ENCODE measurements around the gene UBL4A. TPM values are rescaled to one million over a fixed set of nuclear protein-coding genes. Genes with fewer than 3 reads are reported as not detected.
A peak's percentile ranks its signal among the peaks of the same experiment; 100 is the strongest.

UBL4A gene
- total and polyA plus RNA-seq, 9 of the 15 experiments (the other 6 are each of a cell fraction or from before 2014, with no cell fraction given) = 15.2 to 140 (median 100) TPM

DNA sequence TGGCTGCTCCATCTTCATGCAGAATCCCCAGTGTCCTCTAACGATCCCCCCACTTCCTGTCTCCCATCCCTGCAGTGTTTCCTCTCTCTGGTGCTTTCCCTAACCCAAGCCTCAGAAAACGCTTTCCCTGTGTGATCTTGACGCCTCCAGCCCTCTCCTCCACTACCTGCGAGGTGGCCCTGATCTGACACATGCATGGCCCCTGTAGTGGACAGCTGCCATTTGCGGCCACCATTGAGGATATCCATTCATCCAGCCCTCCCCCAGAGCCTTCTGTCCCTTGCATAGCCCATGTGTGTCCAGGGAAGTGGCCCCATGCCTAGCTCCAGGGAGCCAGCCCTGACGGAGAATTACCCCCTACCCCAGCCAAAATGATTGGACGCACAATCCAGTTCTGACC, 3.1 kb downstream of the UBL4A start (continued):
- TF ChIP-seq, protein P1, sequence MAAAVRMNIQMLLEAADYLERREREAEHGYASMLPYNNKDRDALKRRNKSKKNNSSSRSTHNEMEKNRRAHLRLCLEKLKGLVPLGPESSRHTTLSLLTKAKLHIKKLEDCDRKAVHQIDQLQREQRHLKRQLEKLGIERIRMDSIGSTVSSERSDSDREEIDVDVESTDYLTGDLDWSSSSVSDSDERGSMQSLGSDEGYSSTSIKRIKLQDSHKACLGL (CRISPR knock-in tag; IDR thresholded peaks at IDR 0.05; ENCODE audit: borderline replicate concordance, poor library complexity, severe bottlenecking) = no peak
- TF ChIP-seq, protein P2, sequence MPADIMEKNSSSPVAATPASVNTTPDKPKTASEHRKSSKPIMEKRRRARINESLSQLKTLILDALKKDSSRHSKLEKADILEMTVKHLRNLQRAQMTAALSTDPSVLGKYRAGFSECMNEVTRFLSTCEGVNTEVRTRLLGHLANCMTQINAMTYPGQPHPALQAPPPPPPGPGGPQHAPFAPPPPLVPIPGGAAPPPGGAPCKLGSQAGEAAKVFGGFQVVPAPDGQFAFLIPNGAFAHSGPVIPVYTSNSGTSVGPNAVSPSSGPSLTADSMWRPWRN (IDR thresholded peaks at IDR 0.05; ENCODE audit: low read depth) = no peak
- TF ChIP-seq SUPT5H (IDR thresholded peaks at IDR 0.05) (peak; percentile 68), ZNF717 (CRISPR knock-in tag; IDR thresholded peaks at IDR 0.05) (no peak), MCM5 (IDR thresholded peaks at IDR 0.05; ENCODE audit: low read depth) (no peak)

DNA sequence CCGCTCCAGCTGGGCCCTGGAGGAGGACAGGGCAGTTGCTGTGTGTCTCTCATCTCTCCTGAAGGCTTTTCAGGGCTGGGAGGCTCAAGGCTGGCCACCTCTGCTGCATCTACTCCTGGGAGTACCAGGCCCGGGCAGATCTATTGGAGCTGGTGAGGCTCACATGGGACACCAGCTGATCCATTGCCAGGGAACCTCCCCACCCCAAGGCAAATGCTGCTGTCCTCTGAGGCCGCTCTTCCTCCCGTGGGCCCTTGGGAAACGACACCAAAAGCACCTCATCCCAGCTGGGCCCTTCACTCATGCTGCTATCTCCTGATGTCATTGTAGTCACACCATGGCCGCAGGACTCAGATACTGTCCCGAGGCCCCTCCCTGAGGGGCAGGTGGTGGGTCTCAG, 3.6 kb downstream of the UBL4A start:
- Histone ChIP-seq H3K27me3 (ENCODE audit: control insufficient read depth in 2 of 2, insufficient read depth in 2 of 2, low read length in 2 of 2) (no peaks in the 10 kb centered on the region), H2AFZ (ENCODE audit: low read depth, low read length) (no peak overlapping the region), H3K4me2 (ENCODE audit: insufficient read depth, low read length) (peak overlapping the region; percentile 91; the same call in 1 of the 2 replicates), H3K4me1 (replicated peaks in 1 of 2; ENCODE audit: control insufficient read depth in 2 of 2, insufficient read depth in 2 of 2, low read length in 2 of 2) (peaks cover 47 to 81% of the 10 kb centered on the region in 2 experiments), H3K9me3 (replicated peaks; ENCODE audit: control insufficient read depth, insufficient read depth, low read depth, low read length) (no peaks in the 10 kb centered on the region), H3K9me1 (ENCODE audit: control insufficient read depth, insufficient read depth, low read length) (no peaks in the 10 kb centered on the region), H3K36me3 (ENCODE audit: control insufficient read depth, insufficient read depth, low read length) (peaks cover 35% of the 10 kb centered on the region), H3K4me3 (no peak overlapping the region), H3K79me2 (ENCODE audit: control insufficient read depth, insufficient read depth, low read length) (peaks cover 52% of the 10 kb centered on the region), H4K20me1 (replicated peaks; ENCODE audit: control insufficient read depth, insufficient read depth, low read length) (no peaks in the 10 kb centered on the region), H3K9ac (ENCODE audit: insufficient read depth in 1 of 2, low read depth in 2 of 2, low read length in 2 of 2) (peak overlapping the region; percentile 84 to 88; a peak in 3 of 4 replicates), H3K27ac (ENCODE audit: extremely low read depth, low read depth, low read length) (peak overlapping the region; percentile 87)
- WGBS (ENCODE audit: insufficient coverage, low coverage, missing lambda C conversion rate) = 6% methylated on average over 3 of the region's 7 CpGs
- ChIA-PET POLR2A (interaction anchor here (0.6 to 1.3 kb wide), 4 partner anchors 19 to 44 kb away, joined by 3 to 7 read pairs (median 4); no protein-coding TSS in a partner anchor), CTCF (ENCODE audit: low intra/inter-chr PET ratio) (no interaction called here)
- ATAC-seq (no peak), DNase-seq (ENCODE audit: extremely low read depth in 1 of 4, low spot score in 3 of 4) (peak in 2 of 4 experiments; percentile 15 to 61), FAIRE-seq (no peak)
- in situ Hi-C loops (cut with MboI) = no loop called here
- BruUV-seq (replicated peaks) = no TSS peak
- intact Hi-C loops (cut with micrococcal nuclease) = loop anchor here (5.0 kb wide), 1 partner anchor 35 kb away; the partner anchor contains the start of gene FAM3A
- TF ChIP-seq ZNF316 (IDR thresholded peaks at IDR 0.05) (no peak), HCFC1 (IDR thresholded peaks at IDR 0.05; ENCODE audit: low read depth, low read length) (no peak), POLR2G (IDR thresholded peaks at IDR 0.05; ENCODE audit: low read depth, low read length) (peak; percentile 64), KDM1A (IDR thresholded peaks at IDR 0.05) (no peak), DACH1 (IDR thresholded peaks at IDR 0.05; ENCODE audit: partially characterized antibody) (peak; percentile 53)
- TF ChIP-seq, protein P3, sequence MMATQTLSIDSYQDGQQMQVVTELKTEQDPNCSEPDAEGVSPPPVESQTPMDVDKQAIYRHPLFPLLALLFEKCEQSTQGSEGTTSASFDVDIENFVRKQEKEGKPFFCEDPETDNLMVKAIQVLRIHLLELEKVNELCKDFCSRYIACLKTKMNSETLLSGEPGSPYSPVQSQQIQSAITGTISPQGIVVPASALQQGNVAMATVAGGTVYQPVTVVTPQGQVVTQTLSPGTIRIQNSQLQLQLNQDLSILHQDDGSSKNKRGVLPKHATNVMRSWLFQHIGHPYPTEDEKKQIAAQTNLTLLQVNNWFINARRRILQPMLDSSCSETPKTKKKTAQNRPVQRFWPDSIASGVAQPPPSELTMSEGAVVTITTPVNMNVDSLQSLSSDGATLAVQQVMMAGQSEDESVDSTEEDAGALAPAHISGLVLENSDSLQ (IDR thresholded peaks at IDR 0.05) = peak; percentile 39; the same call in 1 of the 2 replicates
- TF ChIP-seq, protein P4, sequence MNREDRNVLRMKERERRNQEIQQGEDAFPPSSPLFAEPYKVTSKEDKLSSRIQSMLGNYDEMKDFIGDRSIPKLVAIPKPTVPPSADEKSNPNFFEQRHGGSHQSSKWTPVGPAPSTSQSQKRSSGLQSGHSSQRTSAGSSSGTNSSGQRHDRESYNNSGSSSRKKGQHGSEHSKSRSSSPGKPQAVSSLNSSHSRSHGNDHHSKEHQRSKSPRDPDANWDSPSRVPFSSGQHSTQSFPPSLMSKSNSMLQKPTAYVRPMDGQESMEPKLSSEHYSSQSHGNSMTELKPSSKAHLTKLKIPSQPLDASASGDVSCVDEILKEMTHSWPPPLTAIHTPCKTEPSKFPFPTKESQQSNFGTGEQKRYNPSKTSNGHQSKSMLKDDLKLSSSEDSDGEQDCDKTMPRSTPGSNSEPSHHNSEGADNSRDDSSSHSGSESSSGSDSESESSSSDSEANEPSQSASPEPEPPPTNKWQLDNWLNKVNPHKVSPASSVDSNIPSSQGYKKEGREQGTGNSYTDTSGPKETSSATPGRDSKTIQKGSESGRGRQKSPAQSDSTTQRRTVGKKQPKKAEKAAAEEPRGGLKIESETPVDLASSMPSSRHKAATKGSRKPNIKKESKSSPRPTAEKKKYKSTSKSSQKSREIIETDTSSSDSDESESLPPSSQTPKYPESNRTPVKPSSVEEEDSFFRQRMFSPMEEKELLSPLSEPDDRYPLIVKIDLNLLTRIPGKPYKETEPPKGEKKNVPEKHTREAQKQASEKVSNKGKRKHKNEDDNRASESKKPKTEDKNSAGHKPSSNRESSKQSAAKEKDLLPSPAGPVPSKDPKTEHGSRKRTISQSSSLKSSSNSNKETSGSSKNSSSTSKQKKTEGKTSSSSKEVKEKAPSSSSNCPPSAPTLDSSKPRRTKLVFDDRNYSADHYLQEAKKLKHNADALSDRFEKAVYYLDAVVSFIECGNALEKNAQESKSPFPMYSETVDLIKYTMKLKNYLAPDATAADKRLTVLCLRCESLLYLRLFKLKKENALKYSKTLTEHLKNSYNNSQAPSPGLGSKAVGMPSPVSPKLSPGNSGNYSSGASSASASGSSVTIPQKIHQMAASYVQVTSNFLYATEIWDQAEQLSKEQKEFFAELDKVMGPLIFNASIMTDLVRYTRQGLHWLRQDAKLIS (CRISPR knock-in tag; IDR thresholded peaks at IDR 0.05) = no peak
- TF ChIP-seq, protein P5, sequence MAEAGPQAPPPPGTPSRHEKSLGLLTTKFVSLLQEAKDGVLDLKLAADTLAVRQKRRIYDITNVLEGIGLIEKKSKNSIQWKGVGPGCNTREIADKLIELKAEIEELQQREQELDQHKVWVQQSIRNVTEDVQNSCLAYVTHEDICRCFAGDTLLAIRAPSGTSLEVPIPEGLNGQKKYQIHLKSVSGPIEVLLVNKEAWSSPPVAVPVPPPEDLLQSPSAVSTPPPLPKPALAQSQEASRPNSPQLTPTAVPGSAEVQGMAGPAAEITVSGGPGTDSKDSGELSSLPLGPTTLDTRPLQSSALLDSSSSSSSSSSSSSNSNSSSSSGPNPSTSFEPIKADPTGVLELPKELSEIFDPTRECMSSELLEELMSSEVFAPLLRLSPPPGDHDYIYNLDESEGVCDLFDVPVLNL (CRISPR knock-in tag; IDR thresholded peaks at IDR 0.05; ENCODE audit: low read depth) = no peak
